MM.1S (cell line): ENCODE results near the gene MGST3.
A peak's percentile ranks its signal among the peaks of the same experiment; 100 is the strongest.

Source experiments
- DNase-seq: peaks from one replicate; pipeline ENCODE4 v3.0.0-alpha.2; 2015
- H2AFZ ChIP-seq: fragments of 300-600 bp; sonication (generic); 2 replicates; pipeline ENCODE4 v1.6.0; 2016; ENCODE audit warnings: antibody characterized with exemption, low read length
- H3F3A ChIP-seq: fragments of 300-600 bp; sonication (generic); 2 replicates; pipeline ENCODE4 v1.6.1; 2016; ENCODE audit warnings: mild to moderate bottlenecking, antibody characterized with exemption, low read length, moderate library complexity, mixed read lengths; ENCODE audit not compliant: insufficient read depth
- H3K27ac ChIP-seq: fragments of 300-600 bp; sonication (generic); 2 replicates; pipeline ENCODE4 v1.5.1; 2016; ENCODE audit warnings: mild to moderate bottlenecking, low read length
- H3K27me3 ChIP-seq: fragments of 300-600 bp; sonication (generic); replicated peaks from 2 replicates; pipeline ENCODE4 v1.6.0; 2016; ENCODE audit warnings: low read length; ENCODE audit not compliant: insufficient read depth
- H3K36me3 ChIP-seq: fragments of 300-600 bp; sonication (generic); replicated peaks from 2 replicates; pipeline ENCODE4 v1.6.1; 2016; ENCODE audit warnings: mild to moderate bottlenecking, low read length, mixed read lengths; ENCODE audit not compliant: insufficient read depth
- H3K4me1 ChIP-seq: fragments of 300-600 bp; sonication (generic); 2 replicates; pipeline ENCODE4 v1.6.1; 2016; ENCODE audit warnings: low read length, mixed read lengths
- H3K4me2 ChIP-seq: fragments of 300-600 bp; sonication (generic); 2 replicates; pipeline ENCODE4 v1.6.0; 2016; ENCODE audit warnings: low read depth, low read length
- H3K4me3 ChIP-seq: fragments of 300-600 bp; sonication (generic); 2 replicates; pipeline ENCODE4 v1.5.1; 2016; ENCODE audit warnings: low read length, mixed read lengths
- H3K79me2 ChIP-seq: fragments of 300-600 bp; sonication (generic); 2 replicates; pipeline ENCODE4 v1.6.1; 2016; ENCODE audit warnings: mixed run types, low read length, mixed read lengths
- H3K9ac ChIP-seq: fragments of 300-600 bp; sonication (generic); 2 replicates; pipeline ENCODE4 v1.6.1; 2016; ENCODE audit warnings: low read length, mixed read lengths
- H3K9me2 ChIP-seq: fragments of 300-600 bp; sonication (generic); replicated peaks from 2 replicates; pipeline ENCODE4 v1.6.1; 2016; ENCODE audit warnings: mild to moderate bottlenecking, low read length, mixed read lengths; ENCODE audit not compliant: insufficient read depth
- H3K9me3 ChIP-seq: fragments of 300-600 bp; sonication (generic); replicated peaks from 2 replicates; pipeline ENCODE4 v1.6.1; 2016; ENCODE audit warnings: mild to moderate bottlenecking, low read length, mixed read lengths; ENCODE audit not compliant: insufficient read depth
- H4K20me1 ChIP-seq: fragments of 300-600 bp; sonication (generic); 2 replicates; pipeline ENCODE4 v1.6.1; 2016; ENCODE audit warnings: mild to moderate bottlenecking, low read length, moderate library complexity, mixed read lengths; ENCODE audit not compliant: insufficient read depth
- EZH2 ChIP-seq: fragments of 300-600 bp; sonication (generic); optimal IDR thresholded peaks from 2 replicates; pipeline ENCODE3; 2017; ENCODE audit warnings: low read depth, mild to moderate bottlenecking, antibody characterized with exemption, low read length, mixed read lengths
- EZH2phosphoT487 ChIP-seq: fragments of 300-600 bp; sonication (generic); IDR thresholded peaks from 2 replicates; pipeline ENCODE4 v1.6.1; 2018; ENCODE audit warnings: antibody characterized with exemption, low read length
- TF ChIP-seq, protein P1 (sequence below): fragments of 300-600 bp; sonication (generic); IDR thresholded peaks from 2 replicates; pipeline ENCODE4 v1.5.1; 2016; ENCODE audit warnings: antibody characterized with exemption, low read length, mixed read lengths

The MGST3 gene

DNA sequence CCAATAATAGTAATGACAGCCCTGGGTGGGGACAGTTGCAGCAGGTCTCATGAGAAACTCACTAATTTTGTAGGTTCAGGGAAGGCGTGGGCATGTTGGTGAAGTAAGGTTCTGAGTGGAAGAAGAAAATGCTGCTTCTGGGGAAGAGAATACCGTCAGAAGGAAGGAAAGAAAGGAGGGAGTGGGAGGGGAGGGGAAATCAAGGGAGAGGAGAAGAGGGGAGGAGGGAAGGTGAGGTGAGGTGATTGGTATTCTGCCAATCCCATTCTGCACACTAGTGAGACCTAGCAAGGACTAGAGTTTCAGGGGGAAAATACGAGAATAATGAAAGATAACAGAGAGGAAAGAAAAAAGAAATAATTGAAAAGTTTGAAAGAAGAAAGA is 32.4 kb upstream of the MGST3 start:
- H3K27me3 ChIP-seq, result no peaks in the 10 kb centered on the region
- no peak for DNase-seq
- TF ChIP-seq EZH2phosphoT487 (no peak), EZH2 (no peak)
- TF ChIP-seq, protein P1, sequence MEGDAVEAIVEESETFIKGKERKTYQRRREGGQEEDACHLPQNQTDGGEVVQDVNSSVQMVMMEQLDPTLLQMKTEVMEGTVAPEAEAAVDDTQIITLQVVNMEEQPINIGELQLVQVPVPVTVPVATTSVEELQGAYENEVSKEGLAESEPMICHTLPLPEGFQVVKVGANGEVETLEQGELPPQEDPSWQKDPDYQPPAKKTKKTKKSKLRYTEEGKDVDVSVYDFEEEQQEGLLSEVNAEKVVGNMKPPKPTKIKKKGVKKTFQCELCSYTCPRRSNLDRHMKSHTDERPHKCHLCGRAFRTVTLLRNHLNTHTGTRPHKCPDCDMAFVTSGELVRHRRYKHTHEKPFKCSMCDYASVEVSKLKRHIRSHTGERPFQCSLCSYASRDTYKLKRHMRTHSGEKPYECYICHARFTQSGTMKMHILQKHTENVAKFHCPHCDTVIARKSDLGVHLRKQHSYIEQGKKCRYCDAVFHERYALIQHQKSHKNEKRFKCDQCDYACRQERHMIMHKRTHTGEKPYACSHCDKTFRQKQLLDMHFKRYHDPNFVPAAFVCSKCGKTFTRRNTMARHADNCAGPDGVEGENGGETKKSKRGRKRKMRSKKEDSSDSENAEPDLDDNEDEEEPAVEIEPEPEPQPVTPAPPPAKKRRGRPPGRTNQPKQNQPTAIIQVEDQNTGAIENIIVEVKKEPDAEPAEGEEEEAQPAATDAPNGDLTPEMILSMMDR, result no peak
- peak overlapping the region; percentile 95 for H2AFZ ChIP-seq
- no peaks in the 10 kb centered on the region for H3K9me3 ChIP-seq
- H3K9ac ChIP-seq, result peak overlapping the region; percentile 78
- no peaks in the 10 kb centered on the region for H3K9me2 ChIP-seq
- H3F3A ChIP-seq, result peaks cover 17% of the 10 kb centered on the region
- H4K20me1 ChIP-seq, result no peaks in the 10 kb centered on the region
- H3K36me3 ChIP-seq, result no peaks in the 10 kb centered on the region
- H3K4me3 ChIP-seq, result peak overlapping the region; percentile 81
- peak overlapping the region; percentile 93 for H3K4me2 ChIP-seq
- H3K4me1 ChIP-seq, result peaks cover 47% of the 10 kb centered on the region
- no peaks in the 10 kb centered on the region for H3K79me2 ChIP-seq
- H3K27ac ChIP-seq, result peak overlapping the region; percentile 43; the same call in 1 of the 2 replicates

GRCh38 chr1:165600793-165601192 is 30.2 kb upstream of the MGST3 start:
- no peaks in the 10 kb centered on the region for H3K9me3 ChIP-seq
- no peaks in the 10 kb centered on the region for H3K9me2 ChIP-seq
- H3F3A ChIP-seq, result peaks cover 5% of the 10 kb centered on the region; the same call in 1 of the 2 replicates
- no peak overlapping the region for H3K9ac ChIP-seq
- no peak overlapping the region for H3K27ac ChIP-seq
- H3K27me3 ChIP-seq, result no peaks in the 10 kb centered on the region
- H3K4me1 ChIP-seq, result peaks cover 26% of the 10 kb centered on the region
- no peaks in the 10 kb centered on the region for H3K36me3 ChIP-seq
- no peak overlapping the region for H3K4me3 ChIP-seq
- no peak overlapping the region for H3K4me2 ChIP-seq
- H2AFZ ChIP-seq, result no peak overlapping the region
- H3K79me2 ChIP-seq, result no peaks in the 10 kb centered on the region
- DNase-seq, result no peak
- TF ChIP-seq EZH2phosphoT487 (no peak), EZH2 (no peak)
- TF ChIP-seq, protein P1, result no peak
- H4K20me1 ChIP-seq, result no peaks in the 10 kb centered on the region

GRCh38 chr1:165603810-165604209 is 27.2 kb upstream of the MGST3 start:
- peaks cover 14% of the 10 kb centered on the region for H3K4me1 ChIP-seq
- H3K27me3 ChIP-seq, result no peaks in the 10 kb centered on the region
- no peaks in the 10 kb centered on the region for H3K9me2 ChIP-seq
- DNase-seq, result no peak
- H3K4me2 ChIP-seq, result no peak overlapping the region
- H2AFZ ChIP-seq, result no peak overlapping the region
- H3K27ac ChIP-seq, result no peak overlapping the region
- H3K4me3 ChIP-seq, result no peak overlapping the region
- no peaks in the 10 kb centered on the region for H3K9me3 ChIP-seq
- TF ChIP-seq EZH2phosphoT487, result no peak
- TF ChIP-seq, protein P1, result no peak
- TF ChIP-seq EZH2, result no peak
- H3K9ac ChIP-seq, result no peak overlapping the region
- H3K79me2 ChIP-seq, result no peaks in the 10 kb centered on the region
- 0 out of 2 replicates have a peak, but pooled peaks cover 5% of the 10 kb centered on the region for H3F3A ChIP-seq
- no peaks in the 10 kb centered on the region for H4K20me1 ChIP-seq
- no peaks in the 10 kb centered on the region for H3K36me3 ChIP-seq
